Stomach (tissue), 4 donors: ENCODE results near the gene MICALL1.

Experiments used
- CTCF ChIP-seq, 7 experiments: fragments of 450-650 bp in 4 of 7; fragments of 200-600 bp in 3 of 7; sonication (generic) in 3 of 7; IDR thresholded peaks; one replicate each; pipeline ENCODE4 v1.5.1; 2016 to 2019; ENCODE audit warnings: antibody characterized with exemption in 7 of 7, control low read depth in 2 of 7, mild to moderate bottlenecking in 1 of 7
- EP300 ChIP-seq: sonication (generic); formaldehyde crosslinking; IDR thresholded peaks from one replicate; pipeline ENCODE4 v1.6.1; 2017; ENCODE audit warnings: antibody characterized with exemption
- POLR2A ChIP-seq, 4 donors: fragments of 450-650 bp; IDR thresholded peaks; one replicate each; pipeline ENCODE4 v1.6.1; 2016; ENCODE audit warnings: antibody characterized with exemption in 4 of 4, control low read depth in 2 of 4, mild to moderate bottlenecking in 1 of 4, moderate library complexity in 1 of 4

DNA sequence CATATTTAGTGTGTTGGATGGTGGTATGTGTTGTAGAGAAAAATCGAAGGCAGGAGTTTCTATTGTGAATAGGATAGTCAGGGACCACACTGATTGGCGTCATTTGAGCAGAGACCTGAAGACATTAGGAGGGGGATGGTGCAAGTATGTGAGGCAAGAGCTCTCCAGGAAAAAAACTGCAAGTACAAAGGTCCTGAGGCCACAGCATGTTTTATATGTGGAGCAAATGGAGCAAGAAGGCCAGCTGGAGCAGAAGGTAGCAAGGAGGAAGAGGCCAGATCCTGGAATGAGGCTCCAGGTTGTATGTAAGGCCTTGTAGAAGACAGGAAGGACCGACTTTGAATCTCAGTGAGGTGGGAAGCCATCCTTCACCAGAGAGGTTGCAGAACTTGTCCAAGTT lies 14.2 kb upstream of the MICALL1 start:
- no peak for TF ChIP-seq POLR2A (IDR thresholded peaks at IDR 0.05)
- no peak for TF ChIP-seq CTCF (IDR thresholded peaks at IDR 0.05)
- no peak for TF ChIP-seq EP300
